Endothelial cell of umbilical vein (primary cell): ENCODE measurements around the gene RAB6B. TPM values are rescaled to one million over a fixed set of nuclear protein-coding genes. Genes with fewer than 3 reads are reported as not detected.

Source experiments
- BruUV-seq: library from RNA; stranded (reverse); fragments of 400-500 nt; replicated peaks from 2 replicates; lab custom pipeline; 2021; lab: Mats Ljungman, UMichigan
- CTCF ChIA-PET: fragments of 300-600, 350-600 bp; sonication (Branson Sonifier 250); formaldehyde crosslinking; loops from one replicate; lab custom pipeline; 2021; ENCODE audit warnings: antibody characterized with exemption, inconsistent platforms; lab: Charles Lee
- POLR2A ChIA-PET: fragments of 300-600, 350-600 bp; sonication (Branson Sonifier 250); formaldehyde crosslinking; loops from one replicate; lab custom pipeline; 2021; ENCODE audit warnings: antibody characterized with exemption, inconsistent platforms; lab: Charles Lee
- DNase-seq: peaks from one replicate; pipeline ENCODE4 v3.0.0-alpha.2; 2011; ENCODE audit warnings: low read depth, low spot score
- FAIRE-seq: peaks from 2 replicates; lab custom pipeline; 2011; peaks lifted over from hg19 to GRCh38; lab: Jason Lieb, UNC
- H2AFZ ChIP-seq: 2 replicates; pipeline ENCODE4 v1.6.0; 2012; ENCODE audit warnings: low read depth, low read length, control low read depth, inconsistent platforms
- H3K27ac ChIP-seq: 2 replicates; pipeline ENCODE4 v1.5.1; 2011; ENCODE audit warnings: low read depth, mild to moderate bottlenecking, control low read depth, low read length, moderate library complexity; ENCODE audit not compliant: insufficient read depth
- H3K27me3 ChIP-seq, 2 experiments: 2 replicates each; pipeline versions ENCODE4 v1.6.0 to v1.6.1; 2011; ENCODE audit warnings: low read length in 2 of 2, mixed read lengths in 1 of 2; ENCODE audit not compliant: control insufficient read depth in 2 of 2, insufficient read depth in 2 of 2
- H3K36me3 ChIP-seq, 2 experiments: 2 replicates in 1 of 2; 3 replicates in 1 of 2; pipeline ENCODE4 v1.5.1; 2011; ENCODE audit warnings: low read length in 2 of 2, mild to moderate bottlenecking in 1 of 2, moderate library complexity in 1 of 2; ENCODE audit not compliant: control insufficient read depth in 2 of 2, insufficient read depth in 2 of 2; ENCODE audit errors: extremely low read depth in 1 of 2
- H3K4me1 ChIP-seq: 3 replicates; pipeline ENCODE4 v1.5.1; 2011; ENCODE audit warnings: mild to moderate bottlenecking, low read length; ENCODE audit not compliant: control insufficient read depth, insufficient read depth; ENCODE audit errors: extremely low read depth
- H3K4me2 ChIP-seq: 2 replicates; pipeline ENCODE4 v1.6.1; 2011; ENCODE audit warnings: low read length, control low read depth, mixed read lengths; ENCODE audit not compliant: insufficient read depth
- H3K4me3 ChIP-seq, 3 experiments: fragments of 200-600 bp in 1 of 3; sonication (generic), shearing (Covaris generic) in 1 of 3; replicated peaks in 1 of 3; 2 replicates each; pipeline ENCODE4 v1.5.1; 2011 to 2016; ENCODE audit warnings: control low read depth in 3 of 3, low read length in 3 of 3, mild to moderate bottlenecking in 2 of 3, inconsistent platforms in 1 of 3, low read depth in 1 of 3, moderate library complexity in 1 of 3; ENCODE audit not compliant: insufficient read depth in 1 of 3
- H3K79me2 ChIP-seq: 2 replicates; pipeline ENCODE4 v1.6.0; 2012; ENCODE audit warnings: low read length, inconsistent platforms; ENCODE audit not compliant: control insufficient read depth, insufficient read depth
- H3K9ac ChIP-seq: replicated peaks from 2 replicates; pipeline ENCODE3; 2011; ENCODE audit warnings: low read length, control low read depth; ENCODE audit not compliant: insufficient read depth; ENCODE audit errors: extremely low read depth
- H3K9me1 ChIP-seq: replicated peaks from 3 replicates; pipeline ENCODE4 v1.6.0; 2011; ENCODE audit warnings: mild to moderate bottlenecking, low read length; ENCODE audit not compliant: control insufficient read depth, insufficient read depth; ENCODE audit errors: extremely low read depth
- H3K9me3 ChIP-seq: replicated peaks from 2 replicates; pipeline ENCODE4 v1.5.1; 2012; ENCODE audit warnings: low read length, inconsistent platforms; ENCODE audit not compliant: control insufficient read depth, insufficient read depth
- H4K20me1 ChIP-seq: replicated peaks from 2 replicates; pipeline ENCODE3; 2011; ENCODE audit warnings: mild to moderate bottlenecking, low read length; ENCODE audit not compliant: control insufficient read depth, insufficient read depth; ENCODE audit errors: extremely low read depth
- CTCF ChIP-seq, 2 donors: IDR thresholded peaks; 1 replicate in 1 of 2; 2 replicates in 1 of 2; pipeline ENCODE4 v1.5.1; 2011; ENCODE audit warnings: low read length in 2 of 2, mild to moderate bottlenecking in 2 of 2, moderate library complexity in 2 of 2, control low read depth in 1 of 2, inconsistent platforms in 1 of 2, low read depth in 1 of 2; ENCODE audit not compliant: insufficient read depth in 1 of 2; ENCODE audit errors: extremely low read depth in 1 of 2
- EZH2 ChIP-seq: IDR thresholded peaks from 2 replicates; pipeline ENCODE4 v1.6.1; 2012; ENCODE audit warnings: borderline replicate concordance, low read depth, mild to moderate bottlenecking, moderate library complexity, low read length, inconsistent platforms; ENCODE audit not compliant: severe bottlenecking
- FOS ChIP-seq: IDR thresholded peaks from 2 replicates; pipeline ENCODE4 v1.6.1; 2011; ENCODE audit warnings: mild to moderate bottlenecking, low read length, moderate library complexity, borderline replicate concordance; ENCODE audit not compliant: insufficient read depth
- GATA2 ChIP-seq: IDR thresholded peaks from 2 replicates; pipeline ENCODE4 v1.7.0; 2011; ENCODE audit warnings: low read depth, mild to moderate bottlenecking, moderate library complexity, mixed read lengths, low read length; ENCODE audit not compliant: insufficient read length, insufficient read depth
- JUN ChIP-seq: IDR thresholded peaks from 2 replicates; pipeline ENCODE4 v1.6.1; 2011; ENCODE audit warnings: borderline replicate concordance, low read depth; ENCODE audit not compliant: insufficient read length, insufficient read depth
- MAX ChIP-seq: IDR thresholded peaks from 2 replicates; pipeline ENCODE4 v1.6.1; 2011; ENCODE audit not compliant: insufficient read depth, insufficient read length
- MYC ChIP-seq: IDR thresholded peaks from one replicate; pipeline ENCODE4 v1.6.1; 2011; ENCODE audit warnings: mild to moderate bottlenecking, low read depth, low read length
- POLR2A ChIP-seq: IDR thresholded peaks from 2 replicates; pipeline ENCODE4 v1.6.1; 2012; ENCODE audit warnings: low read depth, mild to moderate bottlenecking, control low read depth, low read length
- POLR2AphosphoS5 ChIP-seq: IDR thresholded peaks from 2 replicates; pipeline ENCODE4 v1.6.1; 2012; ENCODE audit warnings: low read depth, mild to moderate bottlenecking, control low read depth, low read length, moderate library complexity; ENCODE audit not compliant: insufficient read depth
- dilution Hi-C: fragments of 300-500 bp; cut with MboI; formaldehyde crosslinking; loops from one replicate; pipeline ENCODE4 v1.15.0; 2019; ENCODE audit warnings: low sequenced_read_pairs; ENCODE audit not compliant: extremely low pct_ligation_motif_present
- intact Hi-C: fragments of 100-400 bp; cut with micrococcal nuclease; formaldehyde crosslinking; loops from one replicate; pipeline ENCODE4 v1.10.0; 2022
- polyA plus RNA-seq, 4 experiments: library from polyadenylated mRNA; depleted of rRNA in 3 of 4; stranded (reverse) in 3 of 4; unstranded in 1 of 4; fragments of >200 nt; gene quantifications; 2 replicates each; pipeline versions ENCODE4 v1.2.1 to v1.2.3, GENCODE V29; 2011 to 2012; ENCODE audit warnings: missing spikeins in 1 of 4
- total RNA-seq: library from RNA; stranded (reverse); gene quantifications from 2 replicates; pipeline ENCODE4 v1.2.3, GENCODE V29; 2021

The RAB6B gene
- total and polyA plus RNA-seq, 2 donors (not counting 3 experiments of a cell fraction or from before 2014, with no cell fraction given) = 1.7 to 6.7 TPM

- H3K79me2 ChIP-seq = no peaks in the 10 kb centered on the region
- ChIA-PET POLR2A (no interaction called here), CTCF (no interaction called here)
- no peaks in the 10 kb centered on the region for H3K36me3 ChIP-seq
- H3K9ac ChIP-seq = no peak overlapping the region
- no peaks in the 10 kb centered on the region for H4K20me1 ChIP-seq
- no peaks in the 10 kb centered on the region for H3K4me1 ChIP-seq
- no peak overlapping the region for H3K4me3 ChIP-seq
- FAIRE-seq = no peak
- DNase-seq = no peak
- H3K27me3 ChIP-seq = peaks cover 1 to 3% of the 10 kb centered on the region in 2 experiments
- no peak overlapping the region for H3K27ac ChIP-seq
- dilution Hi-C loops (no loop called here), intact Hi-C loops (no loop called here)
- no peak for TF ChIP-seq FOS
- TF ChIP-seq POLR2A = no peak
- TF ChIP-seq EZH2 = no peak
- TF ChIP-seq GATA2 = no peak
- no peak for TF ChIP-seq JUN
- no peak for TF ChIP-seq MYC
- TF ChIP-seq POLR2AphosphoS5 = no peak
- TF ChIP-seq CTCF (IDR thresholded peaks at IDR 0.05; ENCODE audit: extremely low read depth in 1 of 2, insufficient read depth in 1 of 2, low read depth in 1 of 2, low read length in 2 of 2) = no peak
- TF ChIP-seq MAX = no peak
- no peak overlapping the region for H3K4me2 ChIP-seq
- no peaks in the 10 kb centered on the region for H3K9me3 ChIP-seq
- H2AFZ ChIP-seq = no peak overlapping the region
- BruUV-seq = no TSS peak
- H3K9me1 ChIP-seq = no peaks in the 10 kb centered on the region
Observed at GRCh38 chr3:133777807-133778568, 117.7 kb downstream of the RAB6B start.
